ENCODE results near the gene EIPR1. TPM values are rescaled to one million over a fixed set of nuclear protein-coding genes. Genes with fewer than 3 reads are reported as not detected.

The EIPR1 gene
- total RNA-seq, 2 donors from 2014 or later = 18.8 to 39.1 TPM

DNA sequence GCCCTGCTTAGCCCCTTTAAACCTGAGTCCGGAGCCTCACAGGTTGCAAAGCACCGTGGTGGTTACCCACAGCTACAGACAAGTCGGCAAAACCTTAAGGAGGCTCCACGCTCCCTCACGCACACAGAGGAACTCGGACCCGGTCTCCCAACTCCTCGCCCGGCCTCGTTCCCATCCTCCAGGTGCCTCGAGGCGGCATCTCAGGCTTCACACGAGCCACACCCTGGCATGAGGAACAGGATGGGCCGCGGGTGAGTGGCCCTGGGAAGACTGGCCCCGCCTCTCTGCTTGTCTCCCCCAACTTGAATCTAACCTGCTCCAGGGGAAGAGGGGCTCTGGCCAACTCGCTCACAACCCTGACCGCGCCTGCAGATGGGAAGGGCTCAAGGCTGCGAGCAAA is 97.4 kb downstream of the EIPR1 start:
- TF ChIP-seq, protein P1, sequence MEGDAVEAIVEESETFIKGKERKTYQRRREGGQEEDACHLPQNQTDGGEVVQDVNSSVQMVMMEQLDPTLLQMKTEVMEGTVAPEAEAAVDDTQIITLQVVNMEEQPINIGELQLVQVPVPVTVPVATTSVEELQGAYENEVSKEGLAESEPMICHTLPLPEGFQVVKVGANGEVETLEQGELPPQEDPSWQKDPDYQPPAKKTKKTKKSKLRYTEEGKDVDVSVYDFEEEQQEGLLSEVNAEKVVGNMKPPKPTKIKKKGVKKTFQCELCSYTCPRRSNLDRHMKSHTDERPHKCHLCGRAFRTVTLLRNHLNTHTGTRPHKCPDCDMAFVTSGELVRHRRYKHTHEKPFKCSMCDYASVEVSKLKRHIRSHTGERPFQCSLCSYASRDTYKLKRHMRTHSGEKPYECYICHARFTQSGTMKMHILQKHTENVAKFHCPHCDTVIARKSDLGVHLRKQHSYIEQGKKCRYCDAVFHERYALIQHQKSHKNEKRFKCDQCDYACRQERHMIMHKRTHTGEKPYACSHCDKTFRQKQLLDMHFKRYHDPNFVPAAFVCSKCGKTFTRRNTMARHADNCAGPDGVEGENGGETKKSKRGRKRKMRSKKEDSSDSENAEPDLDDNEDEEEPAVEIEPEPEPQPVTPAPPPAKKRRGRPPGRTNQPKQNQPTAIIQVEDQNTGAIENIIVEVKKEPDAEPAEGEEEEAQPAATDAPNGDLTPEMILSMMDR (IDR thresholded peaks at IDR 0.05) = no peak
- H3K27me3 ChIP-seq = no peaks in the 10 kb centered on the region
- no peak overlapping the region for H3K9ac ChIP-seq (ENCODE audit: low read depth in 2 of 2, low read length in 2 of 2)
- no peaks in the 10 kb centered on the region for H3K4me1 ChIP-seq
- no peak for DNase-seq
- no peak overlapping the region for H3K27ac ChIP-seq
- intact Hi-C loops (cut with DNase I) = no loop called here
- H3K9me3 ChIP-seq = no peaks in the 10 kb centered on the region
- H3K36me3 ChIP-seq = no peaks in the 10 kb centered on the region
- no peak overlapping the region for H3K4me3 ChIP-seq

DNA sequence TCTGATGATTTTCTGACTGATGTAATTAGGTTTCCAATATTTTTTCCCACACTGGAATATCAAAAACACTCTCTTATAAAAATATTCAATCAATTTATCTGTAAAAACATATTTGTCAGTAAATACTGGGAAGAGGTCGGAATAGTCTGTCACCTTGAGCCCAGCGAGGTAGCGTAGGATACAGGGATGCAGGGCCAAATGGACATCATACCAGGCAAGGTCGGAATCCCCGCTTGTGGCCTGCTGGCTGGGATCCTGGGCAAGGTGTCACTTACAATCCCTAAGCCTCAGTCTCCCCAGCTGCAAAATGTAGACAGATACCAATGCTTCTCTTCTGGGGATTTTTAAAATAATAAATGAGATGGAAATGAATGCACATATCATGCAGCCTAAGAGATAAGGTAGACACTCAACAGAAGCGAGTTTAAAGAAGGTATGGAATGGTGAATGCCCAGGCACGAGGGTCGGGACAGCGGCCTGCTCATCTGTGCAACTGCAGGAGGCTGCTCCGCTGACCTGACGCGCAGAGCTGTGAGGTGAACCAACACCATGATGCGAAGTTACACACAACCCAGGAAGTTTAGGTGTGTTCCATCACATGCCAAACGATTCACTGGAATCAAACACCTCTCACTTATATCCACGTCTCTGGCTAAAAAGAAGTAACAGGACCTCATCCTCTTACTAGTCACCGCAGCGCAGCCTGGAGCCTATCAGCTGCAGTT is 98.2 kb downstream of the EIPR1 start:
- no peaks in the 10 kb centered on the region for H3K36me3 ChIP-seq
- H3K4me1 ChIP-seq = no peaks in the 10 kb centered on the region
- no peak overlapping the region for H3K9ac ChIP-seq (ENCODE audit: low read depth in 2 of 2, low read length in 2 of 2)
- TF ChIP-seq, protein P1 (IDR thresholded peaks at IDR 0.05) = no peak
- no peaks in the 10 kb centered on the region for H3K9me3 ChIP-seq
- H3K4me3 ChIP-seq = no peak overlapping the region
- DNase-seq = no peak
- no peaks in the 10 kb centered on the region for H3K27me3 ChIP-seq
- H3K27ac ChIP-seq = no peak overlapping the region
- intact Hi-C loops (cut with DNase I) = no loop called here

DNA sequence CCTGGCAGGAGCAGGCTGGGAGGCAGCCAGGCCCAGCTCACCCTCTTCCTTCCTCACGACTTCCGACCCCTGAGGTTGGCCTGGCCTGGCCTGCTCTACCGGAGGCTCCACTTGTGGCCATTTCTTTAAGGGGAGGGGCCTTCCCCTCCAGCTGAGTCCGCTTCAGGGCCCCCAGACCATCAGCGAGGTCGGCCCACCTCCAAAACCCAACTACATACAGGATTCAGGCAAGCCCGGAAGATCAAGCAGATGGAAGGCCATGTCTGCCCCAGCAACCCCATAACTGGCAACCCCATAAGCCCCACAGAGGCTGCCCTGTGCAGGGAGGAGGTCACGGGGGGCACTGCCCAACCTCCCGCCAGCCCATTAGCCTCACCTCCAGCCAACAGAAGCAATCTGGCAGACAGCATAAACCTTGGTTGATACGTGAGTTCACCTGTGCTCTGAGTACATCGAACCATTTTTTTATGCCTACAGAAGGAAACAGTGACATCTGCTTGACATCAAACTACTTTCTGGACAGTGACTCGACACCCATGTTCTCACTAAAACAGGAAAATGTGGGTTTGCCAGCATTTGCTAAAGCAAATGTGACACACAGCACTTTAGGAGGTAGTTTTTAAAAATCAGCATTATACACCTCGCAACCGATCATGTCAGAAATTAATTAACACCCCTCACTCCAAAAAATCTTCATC is 98.9 kb downstream of the EIPR1 start:
- H3K9ac ChIP-seq (ENCODE audit: low read depth in 2 of 2, low read length in 2 of 2) = no peak overlapping the region
- H3K27ac ChIP-seq = no peak overlapping the region
- H3K4me3 ChIP-seq = no peak overlapping the region
- H3K27me3 ChIP-seq = no peaks in the 10 kb centered on the region
- TF ChIP-seq, protein P1 (IDR thresholded peaks at IDR 0.05) = no peak
- no peak for DNase-seq
- H3K9me3 ChIP-seq = no peaks in the 10 kb centered on the region
- H3K4me1 ChIP-seq = no peaks in the 10 kb centered on the region
- no peaks in the 10 kb centered on the region for H3K36me3 ChIP-seq
- intact Hi-C loops (cut with DNase I) = no loop called here

DNA sequence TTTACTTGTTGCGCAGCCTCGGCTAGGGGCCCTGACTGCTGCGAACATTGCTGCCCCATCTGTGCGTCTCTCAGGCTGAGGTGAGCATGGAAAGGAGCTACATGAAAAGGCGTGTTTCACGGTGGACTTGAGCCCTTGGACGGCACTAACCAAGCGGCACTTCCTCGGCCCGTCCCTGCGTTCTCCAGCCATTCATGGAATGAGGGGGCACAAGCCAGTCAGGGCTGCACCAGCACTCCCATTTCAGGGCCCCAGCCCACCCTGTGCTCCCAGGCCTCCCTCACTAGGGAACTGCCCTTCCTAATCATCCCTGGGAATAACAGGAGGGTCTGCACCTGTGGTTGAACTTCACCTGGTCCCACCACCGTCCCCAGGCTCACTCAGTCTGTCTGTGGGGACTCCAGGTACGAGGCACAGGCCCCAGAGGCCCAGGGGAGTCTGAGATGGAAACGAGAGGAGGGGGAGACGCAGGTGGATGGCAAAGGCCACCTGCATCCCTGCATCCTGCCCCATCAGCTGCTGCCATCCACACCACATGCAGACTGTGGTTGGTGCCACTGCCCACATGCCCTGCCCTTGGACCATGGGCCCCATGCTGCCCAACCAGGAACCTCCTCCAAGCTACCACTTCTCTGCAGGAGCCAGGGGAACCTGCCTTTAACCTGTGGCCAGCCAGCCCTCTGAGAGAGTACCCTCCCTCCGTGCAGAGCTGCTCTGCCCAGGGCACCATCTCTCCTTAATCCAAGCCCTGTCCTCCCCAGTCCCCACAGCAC is 99.7 kb downstream of the EIPR1 start:
- H3K27me3 ChIP-seq = no peaks in the 10 kb centered on the region
- no peaks in the 10 kb centered on the region for H3K36me3 ChIP-seq
- no peak overlapping the region for H3K27ac ChIP-seq
- no peaks in the 10 kb centered on the region for H3K4me1 ChIP-seq
- intact Hi-C loops (cut with DNase I) = no loop called here
- DNase-seq = no peak
- no peaks in the 10 kb centered on the region for H3K9me3 ChIP-seq
- H3K4me3 ChIP-seq = no peak overlapping the region
- H3K9ac ChIP-seq (ENCODE audit: low read depth in 2 of 2, low read length in 2 of 2) = no peak overlapping the region
- TF ChIP-seq, protein P1 (IDR thresholded peaks at IDR 0.05) = no peak

DNA sequence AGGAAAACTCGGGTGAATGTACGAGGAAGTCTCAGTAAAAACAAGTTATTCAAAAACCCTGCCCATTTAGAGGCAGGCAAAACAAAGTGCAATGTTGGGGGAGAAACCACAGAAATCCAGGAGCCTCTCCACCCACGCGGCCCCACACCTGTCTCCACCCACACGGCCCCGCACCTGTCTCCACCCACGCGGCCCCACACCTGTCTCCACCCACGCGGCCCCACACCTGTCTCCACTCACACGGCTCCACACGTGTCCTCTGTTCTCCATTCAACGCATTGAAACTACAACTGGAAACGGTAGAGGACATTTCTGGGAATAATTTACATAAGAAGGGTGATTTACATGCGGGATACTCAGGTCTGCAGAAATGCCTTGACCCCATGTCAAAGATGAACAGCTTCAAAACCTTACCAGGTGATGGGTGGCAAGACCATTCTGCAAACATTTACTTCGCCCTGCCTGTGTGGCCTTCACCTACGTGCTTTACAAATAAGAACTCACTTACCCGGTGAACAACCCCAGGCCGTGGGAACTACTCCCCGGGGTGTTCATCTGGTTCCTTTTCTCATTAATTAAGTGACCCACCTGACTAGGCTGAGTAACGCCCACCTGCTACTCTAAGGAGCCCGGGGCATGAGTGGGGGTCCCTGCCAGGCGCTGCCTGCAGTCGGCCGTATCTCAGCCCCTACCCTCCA is 100.4 kb downstream of the EIPR1 start:
- TF ChIP-seq, protein P1 (IDR thresholded peaks at IDR 0.05) = no peak
- Histone ChIP-seq H3K36me3 (no peaks in the 10 kb centered on the region), H3K4me3 (no peak overlapping the region), H3K27ac (no peak overlapping the region), H3K9ac (ENCODE audit: low read depth in 2 of 2, low read length in 2 of 2) (no peak overlapping the region), H3K27me3 (no peaks in the 10 kb centered on the region), H3K4me1 (no peaks in the 10 kb centered on the region), H3K9me3 (no peaks in the 10 kb centered on the region)
- DNase-seq = no peak
- intact Hi-C loops (cut with DNase I) = no loop called here

Measured in colonic mucosa (tissue), 4 donors.